HG03469 (cell line): ENCODE data around the gene CHRM2.
"Not testable (repeated sequence)": the region's sequence is repeated elsewhere in the genome, so short reads cannot be mapped to it uniquely, and the experiment has no call there.

Experiments
- ATAC-seq: cut with Tn5 transposase; IDR thresholded peaks from one replicate; pipeline ENCODE4 v1.9.1; 2021; ENCODE audit warnings: mild to moderate bottlenecking, moderate library complexity, moderate number of reproducible peaks; ENCODE audit not compliant: unreplicated experiment

Gene CHRM2

GRCh38 chr7:136868496-136869000 is at the start of gene CHRM2:
Gene CHRM2, plus strand, starts transcription at chr7:136868652. Its CDS starts 146,214 bp downstream, at chr7:137014866.
- no peak for ATAC-seq

- ATAC-seq = not testable (repeated sequence)
Measured at GRCh38 chr7:136831398-136831797, 37.1 kb upstream of the CHRM2 start.

- ATAC-seq = no peak
Measured at GRCh38 chr7:136845899-136846465, 22.5 kb upstream of the CHRM2 start.

- ATAC-seq = no peak
Measured at GRCh38 chr7:136847858-136848257, 20.6 kb upstream of the CHRM2 start.

GRCh38 chr7:136853654-136854053 is 14.8 kb upstream of the CHRM2 start:
- no peak for ATAC-seq

GRCh38 chr7:136857573-136857972 is 10.9 kb upstream of the CHRM2 start:
- ATAC-seq = no peak

GRCh38 chr7:136859803-136860202 is 8.6 kb upstream of the CHRM2 start:
- ATAC-seq = no peak

- no peak for ATAC-seq
Measured at GRCh38 chr7:136865236-136865635, 3.2 kb upstream of the CHRM2 start.

GRCh38 chr7:136865777-136866176 is 2.7 kb upstream of the CHRM2 start:
- ATAC-seq = no peak

GRCh38 chr7:136869001-136869961 is 829 bp downstream of the CHRM2 start:
- ATAC-seq = no peak

GRCh38 chr7:136869991-136870865 is 1.8 kb downstream of the CHRM2 start:
- ATAC-seq = no peak

- no peak for ATAC-seq
Measured at GRCh38 chr7:136870866-136871487, 2.5 kb downstream of the CHRM2 start.

GRCh38 chr7:136874393-136875032 is 6.1 kb downstream of the CHRM2 start:
- ATAC-seq = no peak

GRCh38 chr7:136877509-136877908 is 9.1 kb downstream of the CHRM2 start:
- ATAC-seq = no peak

- ATAC-seq = no peak
Measured at GRCh38 chr7:136877990-136878389, 9.5 kb downstream of the CHRM2 start.

- ATAC-seq = no peak
Measured at GRCh38 chr7:136878878-136879277, 10.4 kb downstream of the CHRM2 start.

GRCh38 chr7:136883046-136883445 is 14.6 kb downstream of the CHRM2 start:
- no peak for ATAC-seq

- ATAC-seq = no peak
Measured at GRCh38 chr7:136884492-136884891, 16.0 kb downstream of the CHRM2 start.

- ATAC-seq = no peak
Measured at GRCh38 chr7:136887317-136887716, 18.9 kb downstream of the CHRM2 start.

- no peak for ATAC-seq
Measured at GRCh38 chr7:136890399-136890798, 21.9 kb downstream of the CHRM2 start.
